ENCODE measurements around the gene WNT9B. TPM values are rescaled to one million over a fixed set of nuclear protein-coding genes. Genes with fewer than 3 reads are reported as not detected.

The WNT9B gene
- total RNA-seq, 4 donors from 2014 or later: 0.27 to 0.59 TPM; not detected in 2

DNA sequence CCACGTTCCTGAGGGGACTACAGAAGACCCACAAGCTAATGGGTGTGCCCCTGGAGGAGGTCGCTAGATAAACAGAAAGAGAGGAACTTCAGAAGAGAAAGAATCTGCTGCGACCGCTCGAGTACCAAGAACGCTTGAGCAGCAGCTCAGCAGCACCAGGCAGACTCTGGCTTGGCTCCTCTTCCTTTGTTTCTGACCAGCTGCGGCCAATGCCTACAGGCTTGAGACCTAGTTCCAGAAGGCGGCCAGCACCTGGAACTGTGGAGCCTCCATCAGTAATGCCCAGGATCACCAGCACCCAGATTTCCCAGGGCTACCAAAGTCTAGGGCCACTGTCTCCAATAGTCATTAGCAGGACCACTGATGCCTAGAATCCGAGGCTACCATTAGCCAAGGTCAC lies 45.6 kb downstream of the WNT9B start:
- no peak overlapping the region for H3K4me3 ChIP-seq
- TF ChIP-seq, protein P1, sequence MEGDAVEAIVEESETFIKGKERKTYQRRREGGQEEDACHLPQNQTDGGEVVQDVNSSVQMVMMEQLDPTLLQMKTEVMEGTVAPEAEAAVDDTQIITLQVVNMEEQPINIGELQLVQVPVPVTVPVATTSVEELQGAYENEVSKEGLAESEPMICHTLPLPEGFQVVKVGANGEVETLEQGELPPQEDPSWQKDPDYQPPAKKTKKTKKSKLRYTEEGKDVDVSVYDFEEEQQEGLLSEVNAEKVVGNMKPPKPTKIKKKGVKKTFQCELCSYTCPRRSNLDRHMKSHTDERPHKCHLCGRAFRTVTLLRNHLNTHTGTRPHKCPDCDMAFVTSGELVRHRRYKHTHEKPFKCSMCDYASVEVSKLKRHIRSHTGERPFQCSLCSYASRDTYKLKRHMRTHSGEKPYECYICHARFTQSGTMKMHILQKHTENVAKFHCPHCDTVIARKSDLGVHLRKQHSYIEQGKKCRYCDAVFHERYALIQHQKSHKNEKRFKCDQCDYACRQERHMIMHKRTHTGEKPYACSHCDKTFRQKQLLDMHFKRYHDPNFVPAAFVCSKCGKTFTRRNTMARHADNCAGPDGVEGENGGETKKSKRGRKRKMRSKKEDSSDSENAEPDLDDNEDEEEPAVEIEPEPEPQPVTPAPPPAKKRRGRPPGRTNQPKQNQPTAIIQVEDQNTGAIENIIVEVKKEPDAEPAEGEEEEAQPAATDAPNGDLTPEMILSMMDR (IDR thresholded peaks at IDR 0.05): no peak
- no peak for TF ChIP-seq POLR2A (IDR thresholded peaks at IDR 0.05)
- H3K27me3 ChIP-seq: no peaks in the 10 kb centered on the region
- no peak overlapping the region for H3K27ac ChIP-seq
- H3K9me3 ChIP-seq: no peaks in the 10 kb centered on the region
- H3K4me1 ChIP-seq: no peaks in the 10 kb centered on the region
- no peak for DNase-seq
- no peaks in the 10 kb centered on the region for H3K36me3 ChIP-seq
- intact Hi-C loops (cut with DNase I; ENCODE audit: low total_unique reads): no loop called here

- no peak for TF ChIP-seq POLR2A (IDR thresholded peaks at IDR 0.05)
- TF ChIP-seq, protein P1 (IDR thresholded peaks at IDR 0.05): no peak
- H3K27ac ChIP-seq: no peak overlapping the region
- H3K27me3 ChIP-seq: no peaks in the 10 kb centered on the region
- H3K4me1 ChIP-seq: no peaks in the 10 kb centered on the region
- intact Hi-C loops (cut with DNase I; ENCODE audit: low total_unique reads): no loop called here
- DNase-seq: no peak
- no peaks in the 10 kb centered on the region for H3K36me3 ChIP-seq
- no peak overlapping the region for H3K4me3 ChIP-seq
- no peaks in the 10 kb centered on the region for H3K9me3 ChIP-seq
These were observed 47.0 kb downstream of the WNT9B start for GRCh38 chr17:46898364-46898763.

- Histone ChIP-seq H3K27ac (no peak overlapping the region), H3K27me3 (no peaks in the 10 kb centered on the region), H3K36me3 (no peaks in the 10 kb centered on the region), H3K9me3 (no peaks in the 10 kb centered on the region), H3K4me1 (no peaks in the 10 kb centered on the region), H3K4me3 (no peak overlapping the region)
- DNase-seq: no peak
- intact Hi-C loops (cut with DNase I; ENCODE audit: low total_unique reads): no loop called here
- no peak for TF ChIP-seq POLR2A (IDR thresholded peaks at IDR 0.05)
- TF ChIP-seq, protein P1 (IDR thresholded peaks at IDR 0.05): no peak
These were observed 47.5 kb downstream of the WNT9B start for GRCh38 chr17:46898860-46899259.

GRCh38 chr17:46901291-46901690 lies 49.9 kb downstream of the WNT9B start:
- Histone ChIP-seq H3K36me3 (no peaks in the 10 kb centered on the region), H3K4me1 (no peaks in the 10 kb centered on the region), H3K27me3 (no peaks in the 10 kb centered on the region), H3K9me3 (no peaks in the 10 kb centered on the region), H3K27ac (no peak overlapping the region), H3K4me3 (no peak overlapping the region)
- TF ChIP-seq, protein P1 (IDR thresholded peaks at IDR 0.05): no peak
- TF ChIP-seq POLR2A (IDR thresholded peaks at IDR 0.05): no peak
- intact Hi-C loops (cut with DNase I; ENCODE audit: low total_unique reads): no loop called here
- DNase-seq: no peak

DNA sequence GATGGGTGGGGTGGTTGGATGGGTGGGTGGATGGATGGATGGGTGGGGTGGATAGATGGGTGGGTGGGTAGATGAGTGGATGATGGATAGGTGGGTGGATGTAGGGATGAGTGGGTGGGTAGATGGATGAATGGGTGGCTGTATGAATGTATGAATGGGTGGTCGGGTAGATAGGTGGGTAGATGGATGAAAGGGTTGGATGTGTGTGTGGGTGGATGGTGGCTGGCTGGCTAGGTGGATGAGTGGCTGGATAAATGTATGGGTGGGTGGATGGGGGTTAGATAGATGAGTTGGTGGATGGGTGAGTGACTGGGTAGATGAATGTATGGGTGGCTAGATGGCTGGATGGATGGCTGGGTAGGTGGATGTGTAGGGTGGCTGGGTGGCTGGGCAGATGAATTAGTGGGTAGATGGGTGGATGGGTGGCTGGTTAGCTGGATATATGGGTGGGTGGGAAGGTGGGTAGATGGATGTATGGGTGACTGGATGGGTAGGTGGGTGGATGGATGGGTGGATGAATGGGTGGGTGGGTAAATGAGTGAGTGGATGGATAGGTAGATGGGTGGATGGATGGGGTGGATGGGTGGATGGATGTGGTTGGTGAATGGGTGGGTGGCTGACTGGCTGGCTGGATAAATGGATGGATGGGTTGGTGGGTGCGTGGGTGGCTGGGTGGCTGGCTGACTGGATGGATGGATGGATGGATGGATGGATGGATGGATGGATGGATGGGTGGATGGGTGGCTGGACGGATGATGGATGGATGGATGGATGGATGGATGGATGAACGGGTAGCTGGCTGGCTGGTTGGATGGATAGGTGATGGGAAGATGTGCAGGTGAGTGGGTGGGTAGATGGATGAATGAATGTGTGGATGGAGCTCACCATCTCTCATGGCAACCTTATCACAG lies 52.6 kb downstream of the WNT9B start:
- TF ChIP-seq, protein P1 (IDR thresholded peaks at IDR 0.05): no peak
- TF ChIP-seq POLR2A (IDR thresholded peaks at IDR 0.05): no peak
- DNase-seq: no peak
- Histone ChIP-seq H3K9me3 (no peaks in the 10 kb centered on the region), H3K27me3 (no peaks in the 10 kb centered on the region), H3K4me1 (no peaks in the 10 kb centered on the region), H3K36me3 (no peaks in the 10 kb centered on the region), H3K4me3 (no peak overlapping the region), H3K27ac (no peak overlapping the region)
- intact Hi-C loops (cut with DNase I; ENCODE audit: low total_unique reads): no loop called here

All from uterus (tissue), 4 donors.